ENCODE measurements around the gene DENND4A.

DNA sequence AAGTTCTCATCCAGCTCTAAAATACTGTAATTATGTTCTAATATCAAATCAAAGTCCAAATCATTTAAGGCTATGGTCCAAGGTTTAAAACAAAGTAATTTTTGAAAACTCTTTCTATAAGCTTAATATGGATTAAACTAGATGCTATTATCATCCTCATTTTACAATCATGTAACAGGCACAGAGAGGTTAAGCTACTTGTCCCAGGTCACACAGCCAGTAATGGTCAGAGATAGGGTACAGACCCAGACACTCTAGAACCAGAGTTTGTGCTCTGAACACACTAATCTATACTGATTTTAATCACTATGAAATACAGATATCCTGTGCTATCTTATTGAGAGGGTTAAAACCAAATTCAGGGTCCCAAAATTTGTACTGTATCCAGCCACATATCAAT, 44.8 kb downstream of the DENND4A start:
- TF ChIP-seq, protein P1, sequence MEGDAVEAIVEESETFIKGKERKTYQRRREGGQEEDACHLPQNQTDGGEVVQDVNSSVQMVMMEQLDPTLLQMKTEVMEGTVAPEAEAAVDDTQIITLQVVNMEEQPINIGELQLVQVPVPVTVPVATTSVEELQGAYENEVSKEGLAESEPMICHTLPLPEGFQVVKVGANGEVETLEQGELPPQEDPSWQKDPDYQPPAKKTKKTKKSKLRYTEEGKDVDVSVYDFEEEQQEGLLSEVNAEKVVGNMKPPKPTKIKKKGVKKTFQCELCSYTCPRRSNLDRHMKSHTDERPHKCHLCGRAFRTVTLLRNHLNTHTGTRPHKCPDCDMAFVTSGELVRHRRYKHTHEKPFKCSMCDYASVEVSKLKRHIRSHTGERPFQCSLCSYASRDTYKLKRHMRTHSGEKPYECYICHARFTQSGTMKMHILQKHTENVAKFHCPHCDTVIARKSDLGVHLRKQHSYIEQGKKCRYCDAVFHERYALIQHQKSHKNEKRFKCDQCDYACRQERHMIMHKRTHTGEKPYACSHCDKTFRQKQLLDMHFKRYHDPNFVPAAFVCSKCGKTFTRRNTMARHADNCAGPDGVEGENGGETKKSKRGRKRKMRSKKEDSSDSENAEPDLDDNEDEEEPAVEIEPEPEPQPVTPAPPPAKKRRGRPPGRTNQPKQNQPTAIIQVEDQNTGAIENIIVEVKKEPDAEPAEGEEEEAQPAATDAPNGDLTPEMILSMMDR (IDR thresholded peaks at IDR 0.05), result no peak
- TF ChIP-seq POLR2A (IDR thresholded peaks at IDR 0.05), result no peak
